Breast epithelium (tissue), 3 donors: ENCODE measurements around the gene CAMK1.

Source experiments
- POLR2AphosphoS5 ChIP-seq, 3 donors: sonication (generic); formaldehyde crosslinking; IDR thresholded peaks; one replicate each; pipeline ENCODE4 v1.6.1; 2017; ENCODE audit warnings: antibody characterized with exemption in 3 of 3
- TF ChIP-seq, protein P1 (sequence below), 3 donors: fragments of 450-650 bp; IDR thresholded peaks; one replicate each; pipeline ENCODE4 v1.5.1; 2016 to 2017; ENCODE audit warnings: antibody characterized with exemption in 3 of 3, mild to moderate bottlenecking in 3 of 3, moderate library complexity in 3 of 3

- no peak for TF ChIP-seq POLR2AphosphoS5 (IDR thresholded peaks at IDR 0.05)
- TF ChIP-seq, protein P1, sequence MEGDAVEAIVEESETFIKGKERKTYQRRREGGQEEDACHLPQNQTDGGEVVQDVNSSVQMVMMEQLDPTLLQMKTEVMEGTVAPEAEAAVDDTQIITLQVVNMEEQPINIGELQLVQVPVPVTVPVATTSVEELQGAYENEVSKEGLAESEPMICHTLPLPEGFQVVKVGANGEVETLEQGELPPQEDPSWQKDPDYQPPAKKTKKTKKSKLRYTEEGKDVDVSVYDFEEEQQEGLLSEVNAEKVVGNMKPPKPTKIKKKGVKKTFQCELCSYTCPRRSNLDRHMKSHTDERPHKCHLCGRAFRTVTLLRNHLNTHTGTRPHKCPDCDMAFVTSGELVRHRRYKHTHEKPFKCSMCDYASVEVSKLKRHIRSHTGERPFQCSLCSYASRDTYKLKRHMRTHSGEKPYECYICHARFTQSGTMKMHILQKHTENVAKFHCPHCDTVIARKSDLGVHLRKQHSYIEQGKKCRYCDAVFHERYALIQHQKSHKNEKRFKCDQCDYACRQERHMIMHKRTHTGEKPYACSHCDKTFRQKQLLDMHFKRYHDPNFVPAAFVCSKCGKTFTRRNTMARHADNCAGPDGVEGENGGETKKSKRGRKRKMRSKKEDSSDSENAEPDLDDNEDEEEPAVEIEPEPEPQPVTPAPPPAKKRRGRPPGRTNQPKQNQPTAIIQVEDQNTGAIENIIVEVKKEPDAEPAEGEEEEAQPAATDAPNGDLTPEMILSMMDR (IDR thresholded peaks at IDR 0.05) = no peak
Measured at GRCh38 chr3:9780458-9780812, 10.7 kb upstream of the CAMK1 start.
